ENCODE measurements around the gene LPP. TPM values are rescaled to one million over a fixed set of nuclear protein-coding genes. Genes with fewer than 3 reads are reported as not detected.

The LPP gene
- polyA plus RNA-seq, 2 donors: 10.5 to 12.9 TPM

DNA sequence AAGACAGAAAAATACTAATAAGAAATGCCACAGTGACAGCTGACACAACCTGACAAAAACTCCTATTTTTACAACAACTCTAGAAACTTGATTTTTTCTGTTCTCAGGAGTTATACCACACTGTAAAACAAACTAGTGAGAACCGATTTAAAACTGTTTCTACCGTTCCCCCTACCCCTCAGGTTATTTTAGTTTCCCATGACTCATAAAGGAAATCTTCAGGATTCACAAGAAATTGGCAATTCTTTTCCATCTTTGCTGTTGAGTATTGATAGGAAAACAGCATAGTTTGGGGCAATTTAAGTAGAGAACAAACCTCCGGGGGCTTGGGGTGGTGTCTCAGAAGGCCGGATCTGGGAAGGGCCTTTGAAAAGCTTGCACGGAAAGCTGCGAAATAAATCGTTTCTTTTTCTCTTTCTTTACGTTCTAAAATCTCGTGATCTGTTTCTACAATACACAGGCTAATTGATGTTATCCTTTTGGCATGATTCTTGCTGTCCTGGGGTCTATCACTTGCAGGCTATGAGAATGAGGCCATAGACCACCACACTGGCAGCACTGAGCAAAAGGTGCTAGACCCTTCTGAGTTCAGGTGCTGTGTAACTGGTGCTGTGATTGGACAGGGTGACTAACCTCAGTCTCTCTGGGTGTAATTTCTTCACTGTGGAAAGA, 89.3 kb downstream of the LPP start:
- H3K4me3 ChIP-seq (ENCODE audit: low read depth in 1 of 2, low read length in 2 of 2): no peak overlapping the region
- H3K27ac ChIP-seq (ENCODE audit: low read depth in 2 of 2, low read length in 1 of 2): peak overlapping the region in 1 of 2 donors; percentile 49
- no peaks in the 10 kb centered on the region for H3K4me1 ChIP-seq (ENCODE audit: control insufficient read depth in 2 of 2, insufficient read depth in 2 of 2, low read length in 1 of 2)
- peaks cover 0 to 3% of the 10 kb centered on the region in 2 donors for H3K9me3 ChIP-seq (ENCODE audit: control insufficient read depth in 2 of 2, insufficient read depth in 1 of 2, low read depth in 1 of 2, low read length in 1 of 2)
- no peaks in the 10 kb centered on the region for H3K27me3 ChIP-seq (ENCODE audit: control insufficient read depth in 1 of 2, insufficient read depth in 2 of 2, low read length in 2 of 2)
- WGBS, 2 donors: 58 to 78% methylated on average over 9 of the region's 9 CpGs
- H3K36me3 ChIP-seq (ENCODE audit: control insufficient read depth in 2 of 2, insufficient read depth in 2 of 2, low read length in 1 of 2): peaks cover 0 to 6% of the 10 kb centered on the region in 2 donors

GRCh38 chr3:188244395-188244861, 90.5 kb downstream of the LPP start:
- 70 to 76% methylated on average over 2 of the region's 2 CpGs for WGBS, 2 donors
- H3K27ac ChIP-seq (ENCODE audit: low read depth in 2 of 2, low read length in 1 of 2): peak overlapping the region in 1 of 2 donors; percentile 52
- H3K4me3 ChIP-seq (ENCODE audit: low read depth in 1 of 2, low read length in 2 of 2): no peak overlapping the region
- no peaks in the 10 kb centered on the region for H3K9me3 ChIP-seq (ENCODE audit: control insufficient read depth in 2 of 2, insufficient read depth in 1 of 2, low read depth in 1 of 2, low read length in 1 of 2)
- no peaks in the 10 kb centered on the region for H3K27me3 ChIP-seq (ENCODE audit: control insufficient read depth in 1 of 2, insufficient read depth in 2 of 2, low read length in 2 of 2)
- H3K36me3 ChIP-seq (ENCODE audit: control insufficient read depth in 2 of 2, insufficient read depth in 2 of 2, low read length in 1 of 2): peaks cover 0 to 3% of the 10 kb centered on the region in 2 donors
- no peaks in the 10 kb centered on the region for H3K4me1 ChIP-seq (ENCODE audit: control insufficient read depth in 2 of 2, insufficient read depth in 2 of 2, low read length in 1 of 2)

GRCh38 chr3:188246905-188247304, 92.9 kb downstream of the LPP start:
- no peaks in the 10 kb centered on the region for H3K4me1 ChIP-seq (ENCODE audit: control insufficient read depth in 2 of 2, insufficient read depth in 2 of 2, low read length in 1 of 2)
- no peaks in the 10 kb centered on the region for H3K36me3 ChIP-seq (ENCODE audit: control insufficient read depth in 2 of 2, insufficient read depth in 2 of 2, low read length in 1 of 2)
- WGBS, 2 donors: 86 to 88% methylated on average over 2 of the region's 2 CpGs
- no peak overlapping the region for H3K4me3 ChIP-seq (ENCODE audit: low read depth in 1 of 2, low read length in 2 of 2)
- H3K27ac ChIP-seq (ENCODE audit: low read depth in 2 of 2, low read length in 1 of 2): peak overlapping the region in 1 of 2 donors; percentile 55
- H3K9me3 ChIP-seq (ENCODE audit: control insufficient read depth in 2 of 2, insufficient read depth in 1 of 2, low read depth in 1 of 2, low read length in 1 of 2): no peaks in the 10 kb centered on the region
- no peaks in the 10 kb centered on the region for H3K27me3 ChIP-seq (ENCODE audit: control insufficient read depth in 1 of 2, insufficient read depth in 2 of 2, low read length in 2 of 2)

GRCh38 chr3:188248036-188248561, 94.1 kb downstream of the LPP start:
- Histone ChIP-seq H3K27me3 (ENCODE audit: control insufficient read depth in 1 of 2, insufficient read depth in 2 of 2, low read length in 2 of 2) (no peaks in the 10 kb centered on the region), H3K9me3 (ENCODE audit: control insufficient read depth in 2 of 2, insufficient read depth in 1 of 2, low read depth in 1 of 2, low read length in 1 of 2) (no peaks in the 10 kb centered on the region), H3K36me3 (ENCODE audit: control insufficient read depth in 2 of 2, insufficient read depth in 2 of 2, low read length in 1 of 2) (no peaks in the 10 kb centered on the region), H3K4me3 (ENCODE audit: low read depth in 1 of 2, low read length in 2 of 2) (no peak overlapping the region), H3K4me1 (ENCODE audit: control insufficient read depth in 2 of 2, insufficient read depth in 2 of 2, low read length in 1 of 2) (no peaks in the 10 kb centered on the region), H3K27ac (ENCODE audit: low read depth in 2 of 2, low read length in 1 of 2) (no peak overlapping the region)
- 71 to 74% methylated on average over 8 of the region's 8 CpGs for WGBS, 2 donors

- H3K27me3 ChIP-seq (ENCODE audit: control insufficient read depth in 1 of 2, insufficient read depth in 2 of 2, low read length in 2 of 2): no peaks in the 10 kb centered on the region
- 85 to 93% methylated on average over 5 of the region's 5 CpGs for WGBS, 2 donors
- H3K27ac ChIP-seq (ENCODE audit: low read depth in 2 of 2, low read length in 1 of 2): no peak overlapping the region
- H3K4me1 ChIP-seq (ENCODE audit: control insufficient read depth in 2 of 2, insufficient read depth in 2 of 2, low read length in 1 of 2): peaks cover 0 to 2% of the 10 kb centered on the region in 2 donors
- no peaks in the 10 kb centered on the region for H3K9me3 ChIP-seq (ENCODE audit: control insufficient read depth in 2 of 2, insufficient read depth in 1 of 2, low read depth in 1 of 2, low read length in 1 of 2)
- no peak overlapping the region for H3K4me3 ChIP-seq (ENCODE audit: low read depth in 1 of 2, low read length in 2 of 2)
- no peaks in the 10 kb centered on the region for H3K36me3 ChIP-seq (ENCODE audit: control insufficient read depth in 2 of 2, insufficient read depth in 2 of 2, low read length in 1 of 2)
Observed at GRCh38 chr3:188253123-188253793, 99.3 kb downstream of the LPP start.

DNA sequence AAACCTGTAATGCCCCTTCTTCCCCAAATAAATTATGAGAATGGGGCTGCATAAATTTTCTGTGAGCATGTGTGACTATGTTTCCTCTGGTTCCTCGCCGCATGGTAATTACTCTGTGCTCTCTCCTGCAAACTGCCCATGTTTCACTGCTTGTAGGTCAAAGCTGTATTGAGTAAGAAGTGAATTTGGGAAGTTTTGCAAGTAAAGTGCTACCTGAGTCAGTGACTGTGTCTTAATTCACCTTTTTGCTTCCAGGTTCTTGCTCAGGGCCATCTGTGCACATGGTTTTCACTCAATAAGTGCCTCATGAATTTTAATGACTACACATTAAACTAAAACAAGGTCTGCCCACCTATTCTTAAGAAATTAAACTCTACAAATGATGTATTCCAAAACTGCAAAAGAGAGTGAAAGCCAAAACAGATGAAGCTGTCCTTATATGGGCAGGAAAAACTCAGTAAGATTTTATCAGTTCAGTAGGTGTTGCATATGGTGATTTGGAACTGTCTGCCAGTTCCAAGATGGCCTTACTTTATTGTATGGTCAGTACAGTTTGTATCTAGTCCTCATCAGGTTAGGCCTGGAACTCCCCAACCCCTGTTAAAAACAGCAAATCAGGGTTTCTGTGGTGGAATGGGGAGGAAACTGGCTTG, 100.0 kb downstream of the LPP start:
- H3K27me3 ChIP-seq (ENCODE audit: control insufficient read depth in 1 of 2, insufficient read depth in 2 of 2, low read length in 2 of 2): no peaks in the 10 kb centered on the region
- H3K36me3 ChIP-seq (ENCODE audit: control insufficient read depth in 2 of 2, insufficient read depth in 2 of 2, low read length in 1 of 2): no peaks in the 10 kb centered on the region
- H3K27ac ChIP-seq (ENCODE audit: low read depth in 2 of 2, low read length in 1 of 2): peak overlapping the region in 1 of 2 donors; percentile 21
- 96% methylated on average over 2 of the region's 2 CpGs for WGBS, 2 donors
- no peaks in the 10 kb centered on the region for H3K9me3 ChIP-seq (ENCODE audit: control insufficient read depth in 2 of 2, insufficient read depth in 1 of 2, low read depth in 1 of 2, low read length in 1 of 2)
- no peak overlapping the region for H3K4me3 ChIP-seq (ENCODE audit: low read depth in 1 of 2, low read length in 2 of 2)
- H3K4me1 ChIP-seq (ENCODE audit: control insufficient read depth in 2 of 2, insufficient read depth in 2 of 2, low read length in 1 of 2): peaks cover 0 to 2% of the 10 kb centered on the region in 2 donors

DNA sequence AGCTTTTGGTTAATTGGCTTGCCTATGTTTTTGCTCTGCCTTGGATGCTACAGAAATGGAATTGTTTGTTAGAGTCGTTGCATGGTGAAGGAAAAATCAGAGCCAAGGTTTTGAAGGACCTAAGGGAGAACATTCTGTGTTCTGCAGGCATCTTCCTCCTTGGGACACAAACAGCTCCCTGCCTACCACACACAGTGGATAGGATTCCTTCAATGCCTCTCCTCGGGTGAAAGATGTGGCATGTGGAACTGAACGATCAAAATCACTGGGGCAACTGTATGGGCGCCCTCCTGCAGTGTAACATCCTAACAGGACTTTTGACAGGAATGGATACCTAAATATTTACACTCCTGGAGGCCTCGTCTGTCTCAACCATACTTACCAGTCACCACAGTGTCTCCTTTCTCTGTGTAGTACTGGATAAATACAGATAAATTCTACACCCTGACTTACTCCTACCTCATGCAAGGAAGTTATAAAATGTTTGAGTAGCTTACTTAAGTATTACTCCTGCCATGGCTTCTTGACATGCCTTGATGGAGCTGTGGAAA, 100.6 kb downstream of the LPP start:
- H3K4me1 ChIP-seq (ENCODE audit: control insufficient read depth in 2 of 2, insufficient read depth in 2 of 2, low read length in 1 of 2): peaks cover 0 to 5% of the 10 kb centered on the region in 2 donors
- no peaks in the 10 kb centered on the region for H3K36me3 ChIP-seq (ENCODE audit: control insufficient read depth in 2 of 2, insufficient read depth in 2 of 2, low read length in 1 of 2)
- no peaks in the 10 kb centered on the region for H3K27me3 ChIP-seq (ENCODE audit: control insufficient read depth in 1 of 2, insufficient read depth in 2 of 2, low read length in 2 of 2)
- peak overlapping the region; percentile 0 to 59 for H3K27ac ChIP-seq (ENCODE audit: low read depth in 2 of 2, low read length in 1 of 2)
- WGBS, 2 donors: 78 to 82% methylated on average over 5 of the region's 5 CpGs
- no peaks in the 10 kb centered on the region for H3K9me3 ChIP-seq (ENCODE audit: control insufficient read depth in 2 of 2, insufficient read depth in 1 of 2, low read depth in 1 of 2, low read length in 1 of 2)
- no peak overlapping the region for H3K4me3 ChIP-seq (ENCODE audit: low read depth in 1 of 2, low read length in 2 of 2)

GRCh38 chr3:188255190-188255589, 101.2 kb downstream of the LPP start:
- no peaks in the 10 kb centered on the region for H3K36me3 ChIP-seq (ENCODE audit: control insufficient read depth in 2 of 2, insufficient read depth in 2 of 2, low read length in 1 of 2)
- no peak overlapping the region for H3K4me3 ChIP-seq (ENCODE audit: low read depth in 1 of 2, low read length in 2 of 2)
- peaks cover 0 to 5% of the 10 kb centered on the region in 2 donors for H3K4me1 ChIP-seq (ENCODE audit: control insufficient read depth in 2 of 2, insufficient read depth in 2 of 2, low read length in 1 of 2)
- H3K9me3 ChIP-seq (ENCODE audit: control insufficient read depth in 2 of 2, insufficient read depth in 1 of 2, low read depth in 1 of 2, low read length in 1 of 2): no peaks in the 10 kb centered on the region
- 89 to 100% methylated on average over 2 of the region's 2 CpGs for WGBS, 2 donors
- peak overlapping the region; percentile 0 to 59 for H3K27ac ChIP-seq (ENCODE audit: low read depth in 2 of 2, low read length in 1 of 2)
- H3K27me3 ChIP-seq (ENCODE audit: control insufficient read depth in 1 of 2, insufficient read depth in 2 of 2, low read length in 2 of 2): no peaks in the 10 kb centered on the region

DNA sequence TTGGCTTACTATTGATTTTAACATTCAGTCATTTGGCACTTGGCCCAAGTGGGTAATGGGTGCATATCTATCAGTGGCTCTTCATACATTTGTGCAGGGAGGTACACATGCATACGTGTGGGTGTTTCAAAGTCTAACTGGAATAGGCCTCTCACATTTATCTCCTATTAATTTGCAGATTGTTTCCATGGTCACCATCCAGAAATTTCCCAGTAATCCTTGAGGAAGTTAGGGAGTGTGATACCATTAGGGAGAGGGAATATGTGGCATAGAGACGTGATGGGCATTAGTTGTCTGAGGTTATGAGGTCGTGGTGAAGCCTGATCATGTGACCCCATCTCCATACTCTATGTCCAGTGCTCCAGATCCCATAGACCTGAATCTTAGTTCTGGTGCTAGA, 102.8 kb downstream of the LPP start:
- H3K9me3 ChIP-seq (ENCODE audit: control insufficient read depth in 2 of 2, insufficient read depth in 1 of 2, low read depth in 1 of 2, low read length in 1 of 2): no peaks in the 10 kb centered on the region
- peaks cover 0 to 5% of the 10 kb centered on the region in 2 donors for H3K4me1 ChIP-seq (ENCODE audit: control insufficient read depth in 2 of 2, insufficient read depth in 2 of 2, low read length in 1 of 2)
- H3K27ac ChIP-seq (ENCODE audit: low read depth in 2 of 2, low read length in 1 of 2): no peak overlapping the region
- no peak overlapping the region for H3K4me3 ChIP-seq (ENCODE audit: low read depth in 1 of 2, low read length in 2 of 2)
- no peaks in the 10 kb centered on the region for H3K27me3 ChIP-seq (ENCODE audit: control insufficient read depth in 1 of 2, insufficient read depth in 2 of 2, low read length in 2 of 2)
- H3K36me3 ChIP-seq (ENCODE audit: control insufficient read depth in 2 of 2, insufficient read depth in 2 of 2, low read length in 1 of 2): no peaks in the 10 kb centered on the region
- WGBS, 2 donors: 72 to 81% methylated on average over 3 of the region's 3 CpGs
